ENCODE results near the gene NPY4R. TPM values are rescaled to one million over a fixed set of nuclear protein-coding genes. Genes with fewer than 3 reads are reported as not detected.
"Not testable (repeated sequence)": the region's sequence is repeated elsewhere in the genome, so short reads cannot be mapped to it uniquely, and the experiment has no call there.

NPY4R gene
- total RNA-seq, 1 experiment from 2014 or later, result not detected

DNA sequence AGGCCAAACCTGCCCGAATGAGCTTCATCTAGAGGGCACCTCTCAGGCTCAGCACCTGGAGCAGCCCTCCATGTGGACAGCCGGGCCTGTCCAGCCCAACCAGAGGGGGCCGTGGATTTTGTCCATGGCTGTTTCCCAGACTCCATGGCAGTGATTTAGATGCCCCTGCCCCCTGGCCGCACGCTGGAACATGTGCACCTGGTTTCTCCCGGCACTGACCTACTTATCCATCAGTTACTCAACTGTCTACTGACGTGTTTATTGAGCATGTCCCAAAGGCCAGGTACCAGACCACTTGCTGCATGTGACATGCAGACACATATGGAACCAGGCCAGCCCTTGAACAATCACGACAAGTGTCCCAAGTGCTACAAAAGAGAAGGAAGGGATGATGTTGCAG, 47.6 kb upstream of the NPY4R start:
- DNase-seq (ENCODE audit: low spot score); H3K27ac Mint-ChIP-seq; H3K4me1 Mint-ChIP-seq; H3K4me3 Mint-ChIP-seq; CTCF ChIA-PET; H3K36me3 Mint-ChIP-seq; ATAC-seq; H3K27me3 Mint-ChIP-seq (ENCODE audit: low read depth); POLR2A ChIA-PET; H3K9me3 Mint-ChIP-seq: not testable (repeated sequence)

DNA sequence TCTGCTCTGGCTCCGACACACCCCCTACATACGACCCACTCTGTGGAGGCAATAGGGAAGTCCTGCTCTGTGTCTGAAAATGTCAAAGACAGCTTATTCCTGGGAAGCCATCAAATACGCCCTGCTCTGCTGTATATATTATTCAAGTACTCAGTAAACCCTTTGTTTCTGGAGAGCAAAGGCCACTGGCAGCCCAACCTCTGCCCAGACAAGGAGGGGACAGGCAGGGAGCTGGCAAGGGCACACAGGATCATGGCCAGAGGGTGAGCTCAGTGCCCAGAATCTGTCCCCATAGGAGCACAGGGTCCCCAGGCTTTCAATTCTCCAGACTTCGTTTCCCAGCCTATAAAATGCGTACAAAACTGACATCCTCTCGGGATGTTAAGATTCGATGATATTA, 47.0 kb upstream of the NPY4R start:
- H3K4me3 Mint-ChIP-seq; H3K27me3 Mint-ChIP-seq (ENCODE audit: low read depth); H3K4me1 Mint-ChIP-seq; H3K9me3 Mint-ChIP-seq; ATAC-seq; DNase-seq (ENCODE audit: low spot score); H3K36me3 Mint-ChIP-seq; POLR2A ChIA-PET; H3K27ac Mint-ChIP-seq; CTCF ChIA-PET: not testable (repeated sequence)

DNA sequence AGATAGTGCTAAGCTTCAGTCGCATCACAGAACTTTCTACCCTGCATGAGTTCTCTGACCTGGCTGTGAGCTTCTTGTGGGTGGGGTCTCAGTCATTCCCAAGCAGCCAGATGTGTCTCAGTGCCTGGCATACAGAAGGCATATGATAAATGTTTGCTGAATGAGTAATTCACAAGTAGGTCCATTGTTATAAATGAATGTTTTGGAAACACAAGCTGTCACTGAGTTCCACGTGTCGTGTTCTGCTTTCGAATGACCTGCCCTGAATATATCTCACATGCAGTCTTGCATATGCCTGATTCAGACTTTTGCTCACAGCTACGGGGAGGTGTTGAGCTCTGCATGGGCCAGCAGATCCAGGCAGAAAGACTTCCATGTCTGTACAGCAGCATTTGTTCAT, 46.2 kb upstream of the NPY4R start:
- H3K4me1 Mint-ChIP-seq; ATAC-seq; H3K9me3 Mint-ChIP-seq; H3K27ac Mint-ChIP-seq; H3K4me3 Mint-ChIP-seq; H3K36me3 Mint-ChIP-seq; CTCF ChIA-PET; POLR2A ChIA-PET; H3K27me3 Mint-ChIP-seq (ENCODE audit: low read depth); DNase-seq (ENCODE audit: low spot score): not testable (repeated sequence)

DNA sequence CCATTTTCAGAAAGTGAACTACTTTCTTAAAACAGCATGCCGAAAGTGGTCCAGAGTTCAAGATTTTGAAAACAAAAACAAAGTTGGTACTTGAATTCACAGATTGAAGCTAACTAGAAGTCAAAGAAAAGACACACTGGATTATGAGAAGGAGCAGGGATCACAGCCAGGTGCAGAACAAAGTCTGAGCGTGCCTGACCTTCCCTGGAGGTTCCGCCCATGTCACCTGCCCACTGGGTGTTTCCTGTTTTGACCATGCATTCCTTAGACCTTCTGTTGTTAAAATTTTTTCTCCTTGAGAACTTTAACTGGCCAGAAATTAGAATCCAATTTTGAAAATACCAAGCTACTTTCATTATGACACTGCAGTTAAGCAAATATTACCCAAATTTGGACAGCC, 34.2 kb upstream of the NPY4R start:
- POLR2A ChIA-PET; DNase-seq (ENCODE audit: low spot score); H3K9me3 Mint-ChIP-seq; H3K27me3 Mint-ChIP-seq (ENCODE audit: low read depth); H3K4me1 Mint-ChIP-seq; CTCF ChIA-PET; H3K4me3 Mint-ChIP-seq; ATAC-seq; H3K27ac Mint-ChIP-seq; H3K36me3 Mint-ChIP-seq: not testable (repeated sequence)

DNA sequence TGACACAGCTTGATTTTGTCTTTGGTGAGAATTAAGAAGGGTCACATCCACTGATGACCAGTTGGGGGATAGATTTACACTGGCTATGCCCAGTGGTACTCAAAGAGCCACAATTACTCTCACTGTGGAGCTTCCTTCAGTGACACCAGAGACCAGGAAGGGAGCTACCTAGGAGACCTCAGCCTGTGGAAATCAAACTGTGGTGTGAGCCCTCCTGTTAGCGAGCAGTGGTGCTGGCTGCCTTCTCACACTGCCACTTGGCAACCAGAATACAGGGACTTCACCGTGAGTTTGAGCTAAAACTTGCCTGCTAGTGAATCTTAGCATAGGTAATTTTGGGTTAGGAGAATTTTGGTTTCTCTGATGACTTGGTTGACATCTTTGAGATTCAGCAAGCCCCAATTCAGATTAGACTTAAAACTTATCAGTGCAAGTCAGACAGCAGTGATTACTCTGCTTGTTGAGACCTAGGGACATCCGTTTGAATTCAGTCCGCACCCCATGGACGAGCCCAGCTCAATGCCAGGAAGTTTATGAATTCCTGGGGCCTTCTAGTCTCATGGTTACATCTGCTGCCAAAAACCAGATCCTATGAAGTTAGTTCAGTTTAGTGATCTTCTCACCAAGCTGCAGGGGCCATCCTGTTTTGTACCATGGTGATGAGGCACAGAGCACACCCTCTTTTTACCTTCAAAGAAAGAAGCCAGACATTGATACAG, 33.4 kb upstream of the NPY4R start:
- H3K4me3 Mint-ChIP-seq; POLR2A ChIA-PET; ATAC-seq; DNase-seq (ENCODE audit: low spot score); H3K36me3 Mint-ChIP-seq; CTCF ChIA-PET; H3K9me3 Mint-ChIP-seq; H3K27ac Mint-ChIP-seq; H3K27me3 Mint-ChIP-seq (ENCODE audit: low read depth); H3K4me1 Mint-ChIP-seq: not testable (repeated sequence)

DNA sequence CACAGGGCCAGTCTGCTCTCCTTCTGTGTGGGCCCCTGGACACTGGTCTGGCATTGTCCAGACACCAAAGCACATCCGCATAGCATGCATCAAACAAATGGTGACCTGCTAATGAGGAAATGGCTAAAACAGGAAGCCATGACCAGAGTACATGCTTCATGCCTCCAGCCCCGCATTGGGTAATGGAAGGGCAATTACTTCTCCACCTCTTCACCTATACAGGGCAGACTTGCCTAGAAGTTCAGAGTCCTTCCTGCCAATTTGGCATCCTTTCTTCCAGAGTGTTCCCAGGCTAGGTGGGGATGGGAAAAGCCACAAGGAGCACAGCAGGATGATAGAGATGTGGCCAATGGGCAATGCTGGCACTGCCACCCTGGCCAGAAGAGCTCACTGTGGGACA, 32.1 kb upstream of the NPY4R start:
- POLR2A ChIA-PET; H3K36me3 Mint-ChIP-seq; H3K27ac Mint-ChIP-seq; DNase-seq (ENCODE audit: low spot score); H3K27me3 Mint-ChIP-seq (ENCODE audit: low read depth); CTCF ChIA-PET; H3K9me3 Mint-ChIP-seq; ATAC-seq; H3K4me3 Mint-ChIP-seq; H3K4me1 Mint-ChIP-seq: not testable (repeated sequence)

DNA sequence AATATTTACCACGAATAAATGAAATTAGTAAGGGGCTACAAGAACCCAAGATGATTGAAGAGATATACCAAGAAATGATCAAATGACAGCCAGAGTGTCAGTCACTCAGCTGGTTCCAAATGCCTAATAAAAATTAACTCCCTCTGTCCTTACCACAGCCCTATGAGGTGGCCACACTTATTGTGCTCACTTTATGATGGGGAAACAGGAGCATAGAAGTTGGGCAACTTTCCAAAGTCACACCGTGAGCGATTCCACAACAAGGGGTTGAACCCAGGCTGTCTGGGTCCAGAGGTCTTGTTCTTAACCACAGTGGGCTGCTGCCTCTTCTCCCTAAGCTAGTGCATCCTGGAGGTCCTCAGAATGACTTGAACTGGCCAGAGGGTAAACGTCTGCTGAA, 31.6 kb upstream of the NPY4R start:
- H3K9me3 Mint-ChIP-seq; DNase-seq (ENCODE audit: low spot score); H3K36me3 Mint-ChIP-seq; H3K27ac Mint-ChIP-seq; H3K4me1 Mint-ChIP-seq; H3K4me3 Mint-ChIP-seq; CTCF ChIA-PET; ATAC-seq; H3K27me3 Mint-ChIP-seq (ENCODE audit: low read depth); POLR2A ChIA-PET: not testable (repeated sequence)

DNA sequence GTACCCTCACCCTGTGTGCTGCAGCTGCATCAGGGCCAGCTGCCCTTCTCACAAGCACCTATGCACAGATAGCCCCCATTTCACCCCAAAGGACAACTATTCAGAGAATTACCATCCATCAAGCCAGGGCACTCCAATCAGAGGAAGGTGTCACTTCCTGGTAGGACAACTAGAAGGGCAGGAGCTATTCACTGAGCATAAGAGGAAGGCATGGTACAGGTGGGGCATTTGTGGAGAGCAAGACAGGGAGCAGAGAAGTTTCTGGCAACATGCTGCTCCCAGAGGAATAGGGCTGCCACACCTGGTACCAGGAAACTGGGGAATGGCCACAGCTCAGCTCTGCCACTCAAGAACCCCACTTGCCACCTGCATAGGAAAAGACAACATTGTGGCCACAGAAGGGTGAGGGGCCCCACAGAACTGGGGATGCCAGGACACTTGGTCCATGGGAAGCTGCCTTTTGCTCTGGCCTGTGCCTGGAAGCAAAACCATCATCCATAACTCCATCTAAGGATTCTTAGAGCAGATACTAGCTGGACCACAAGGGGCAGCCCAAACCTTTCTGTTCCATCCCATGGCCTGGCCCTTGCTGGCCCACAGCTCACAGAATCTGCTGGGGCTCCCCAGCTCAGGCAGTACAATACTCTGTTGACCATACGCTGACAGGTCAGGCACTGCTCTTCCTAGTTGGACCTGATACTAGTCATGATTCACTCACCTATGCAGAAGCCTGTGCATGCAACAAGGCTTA, 25.8 kb upstream of the NPY4R start:
- peak; percentile 71 for ATAC-seq
- POLR2A ChIA-PET; H3K9me3 Mint-ChIP-seq; H3K27me3 Mint-ChIP-seq (ENCODE audit: low read depth); H3K4me1 Mint-ChIP-seq; CTCF ChIA-PET; H3K27ac Mint-ChIP-seq; DNase-seq (ENCODE audit: low spot score); H3K36me3 Mint-ChIP-seq; H3K4me3 Mint-ChIP-seq: not testable (repeated sequence)

DNA sequence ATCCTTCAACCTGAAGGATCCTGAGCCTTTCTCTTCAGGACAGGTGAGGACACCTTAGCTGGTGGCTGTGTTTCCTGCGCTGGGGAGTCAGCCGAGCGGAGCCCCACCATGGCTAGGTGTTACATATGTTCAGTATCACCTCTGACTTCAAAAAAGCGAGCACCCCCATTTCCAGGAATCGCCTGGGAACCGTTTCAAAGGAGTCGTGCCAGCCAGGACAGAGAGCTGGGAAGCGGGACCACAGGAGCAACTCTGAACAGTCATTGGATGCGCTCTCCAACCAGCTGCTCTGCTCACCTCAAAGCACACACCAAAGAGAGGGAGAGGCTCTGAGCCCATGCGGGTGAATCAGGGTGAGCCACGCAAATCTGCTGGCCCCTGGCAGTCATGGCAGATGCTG, 24.5 kb upstream of the NPY4R start:
- H3K4me1 Mint-ChIP-seq; H3K9me3 Mint-ChIP-seq; POLR2A ChIA-PET; H3K27me3 Mint-ChIP-seq (ENCODE audit: low read depth); ATAC-seq; H3K27ac Mint-ChIP-seq; CTCF ChIA-PET; H3K36me3 Mint-ChIP-seq; DNase-seq (ENCODE audit: low spot score); H3K4me3 Mint-ChIP-seq: not testable (repeated sequence)

DNA sequence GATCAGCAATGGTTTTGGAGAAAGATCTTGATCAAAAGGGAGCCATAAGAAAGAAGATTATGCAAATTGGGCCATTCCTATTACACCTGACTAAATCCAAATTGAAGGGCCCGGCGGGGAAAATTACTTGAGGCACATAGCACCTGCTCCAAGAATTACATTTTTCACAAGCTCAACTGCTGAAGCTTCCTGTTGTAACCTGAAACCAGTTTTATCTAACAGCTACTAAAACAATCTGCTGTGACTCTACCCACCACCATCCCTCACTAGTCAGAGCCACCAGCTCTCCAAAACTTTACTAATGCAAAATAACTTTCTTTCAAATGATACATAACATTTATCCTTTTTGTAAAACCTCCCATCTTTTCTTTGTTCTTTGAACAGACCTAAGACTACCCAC, 20.7 kb upstream of the NPY4R start:
- H3K27me3 Mint-ChIP-seq (ENCODE audit: low read depth); H3K36me3 Mint-ChIP-seq; ATAC-seq; H3K9me3 Mint-ChIP-seq; H3K4me3 Mint-ChIP-seq; POLR2A ChIA-PET; H3K4me1 Mint-ChIP-seq; H3K27ac Mint-ChIP-seq; CTCF ChIA-PET; DNase-seq (ENCODE audit: low spot score): not testable (repeated sequence)

DNA sequence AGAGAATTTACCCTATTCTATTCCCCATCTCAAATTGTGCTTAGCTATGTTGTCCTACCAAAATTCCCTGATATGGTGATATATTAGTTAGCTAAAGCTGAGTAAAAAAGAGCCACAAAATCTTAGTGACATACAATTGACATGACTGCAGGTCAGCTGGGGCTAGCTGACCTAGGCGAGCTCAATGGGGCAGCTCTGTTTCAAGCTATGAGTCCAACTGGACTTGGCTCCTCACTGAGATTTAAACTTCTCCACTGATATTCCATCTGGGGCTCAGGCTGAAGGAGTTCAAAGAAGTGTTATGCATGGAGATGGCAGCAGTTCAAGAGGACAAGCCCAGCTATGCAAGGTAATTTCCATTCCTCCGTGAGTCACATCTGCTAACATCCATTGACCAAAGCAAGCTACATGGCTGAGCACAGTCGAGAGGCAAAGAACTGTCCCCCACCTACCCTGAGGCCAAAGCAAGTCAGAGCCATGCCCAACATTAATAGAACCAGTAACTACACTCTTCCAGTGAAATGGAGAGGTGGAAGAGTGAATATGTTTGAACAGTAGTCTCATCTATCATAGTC, 9.1 kb upstream of the NPY4R start:
- POLR2A ChIA-PET; H3K4me3 Mint-ChIP-seq; H3K9me3 Mint-ChIP-seq; H3K4me1 Mint-ChIP-seq; H3K36me3 Mint-ChIP-seq; H3K27me3 Mint-ChIP-seq (ENCODE audit: low read depth); H3K27ac Mint-ChIP-seq; DNase-seq (ENCODE audit: low spot score); ATAC-seq; CTCF ChIA-PET: not testable (repeated sequence)

DNA sequence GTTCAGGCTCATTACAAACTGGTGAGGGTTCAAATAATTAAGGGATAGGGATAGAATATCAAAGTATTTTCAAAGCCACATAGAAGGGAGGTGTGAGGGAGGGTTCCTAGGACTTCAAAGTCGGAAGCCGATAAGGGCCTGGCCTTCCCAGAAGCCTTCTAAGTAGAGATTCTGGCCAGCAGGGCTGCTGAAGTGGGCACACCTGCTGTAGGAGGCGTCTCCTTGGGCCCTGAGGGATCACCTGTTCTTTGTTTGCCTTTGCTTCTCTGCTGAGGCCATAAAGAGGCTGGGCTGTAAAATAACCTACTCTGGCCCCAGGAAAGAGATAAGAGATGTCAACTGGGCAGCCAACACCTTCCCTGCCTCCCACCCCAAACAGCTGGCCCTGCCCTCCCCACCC, 8.0 kb upstream of the NPY4R start:
- H3K27ac Mint-ChIP-seq; POLR2A ChIA-PET; DNase-seq (ENCODE audit: low spot score); H3K27me3 Mint-ChIP-seq (ENCODE audit: low read depth); H3K4me1 Mint-ChIP-seq; H3K9me3 Mint-ChIP-seq; H3K36me3 Mint-ChIP-seq; ATAC-seq; CTCF ChIA-PET; H3K4me3 Mint-ChIP-seq: not testable (repeated sequence)

DNA sequence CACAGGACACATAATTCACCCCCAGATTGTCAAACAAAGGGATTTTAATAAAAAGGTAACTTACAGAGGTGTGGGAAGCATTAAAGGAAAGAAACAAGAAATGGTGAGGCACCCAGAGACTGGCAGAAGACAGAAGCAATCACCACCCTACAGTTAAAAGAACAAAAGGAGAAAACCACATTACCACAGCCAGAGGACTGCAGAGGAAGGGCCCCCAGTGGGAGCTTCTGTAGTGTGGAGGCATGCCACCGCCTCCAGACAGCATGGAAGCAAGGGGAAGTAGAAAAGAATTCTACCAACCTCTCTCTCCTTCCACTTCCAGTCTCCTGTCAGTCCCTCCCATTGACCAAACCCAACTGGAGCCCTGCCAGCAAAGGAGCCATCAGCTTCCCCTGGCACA, 4.4 kb upstream of the NPY4R start:
- DNase-seq (ENCODE audit: low spot score); H3K27me3 Mint-ChIP-seq (ENCODE audit: low read depth); H3K27ac Mint-ChIP-seq; CTCF ChIA-PET; H3K36me3 Mint-ChIP-seq; POLR2A ChIA-PET; ATAC-seq; H3K4me3 Mint-ChIP-seq; H3K9me3 Mint-ChIP-seq; H3K4me1 Mint-ChIP-seq: not testable (repeated sequence)
